Islet precursor cell (in vitro differentiated cells): ENCODE measurements around the gene GTF2F2.
"Not testable (repeated sequence)": the region's sequence is repeated elsewhere in the genome, so short reads cannot be mapped to it uniquely, and the experiment has no call there.

Experiments used
- DNase-seq: peaks from one replicate; pipeline ENCODE4 v3.0.0-alpha.2; 2018

GTF2F2 gene

DNA sequence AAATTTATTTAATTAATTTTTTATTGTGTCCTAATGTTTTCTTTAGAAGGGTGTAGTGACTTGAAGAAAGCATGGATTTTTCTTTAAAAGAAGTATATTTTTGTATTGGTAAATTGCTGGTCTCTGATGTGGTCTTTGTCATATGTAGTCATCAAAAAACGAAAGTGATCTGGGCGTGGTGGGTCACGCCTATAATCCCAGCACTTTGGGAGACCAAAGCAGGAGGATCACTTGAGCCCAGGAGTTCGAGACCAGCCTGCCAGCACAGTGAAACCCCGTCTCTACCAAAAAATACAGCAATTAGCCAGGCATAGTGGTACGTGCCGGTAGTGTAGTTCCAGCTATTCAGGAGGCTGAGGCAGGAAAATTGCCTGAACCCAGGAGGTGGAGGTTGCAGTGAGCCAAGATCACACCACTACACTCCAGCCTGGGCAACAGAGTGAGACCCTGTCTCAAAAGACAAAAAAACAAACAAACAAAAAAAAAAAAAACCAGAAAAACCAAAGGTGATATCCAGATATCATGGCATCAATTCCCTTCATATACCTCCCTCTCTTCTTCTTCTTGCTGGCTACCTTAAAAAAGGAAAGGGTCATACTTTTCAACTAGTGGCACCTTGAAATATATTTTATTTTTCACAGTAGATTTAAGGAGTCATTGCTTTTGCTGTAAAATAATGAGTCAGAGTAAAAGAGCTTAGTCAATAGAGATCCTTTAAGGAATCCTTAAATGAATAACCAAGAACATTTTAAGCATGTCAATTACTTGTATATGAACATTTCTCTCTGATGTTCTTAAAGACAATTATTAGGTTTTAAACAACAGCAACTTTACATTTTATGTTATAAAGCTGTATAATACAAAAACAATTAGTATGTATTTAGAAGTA is 60.6 kb downstream of the GTF2F2 start:
- no peak for DNase-seq

DNA sequence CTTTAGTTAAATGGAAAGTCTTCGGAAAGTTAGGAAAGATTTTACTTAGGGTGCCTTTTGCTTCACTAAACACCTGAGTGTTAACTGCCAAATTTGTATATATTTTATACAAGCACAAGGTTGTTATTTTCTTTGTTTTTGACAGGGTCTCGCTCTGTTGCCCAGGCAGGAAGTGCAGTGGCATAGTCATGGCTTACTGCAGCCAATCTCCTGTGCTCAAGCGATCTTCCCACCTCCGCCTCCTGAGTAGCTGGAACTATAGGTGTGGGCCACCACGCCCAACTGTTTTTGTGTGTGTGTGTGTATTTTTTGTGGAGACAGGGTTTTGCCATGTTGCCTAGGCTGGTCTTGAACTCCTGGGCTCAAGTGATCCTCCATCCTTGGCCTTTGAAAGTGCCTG is 64.4 kb downstream of the GTF2F2 start:
- DNase-seq: no peak

DNA sequence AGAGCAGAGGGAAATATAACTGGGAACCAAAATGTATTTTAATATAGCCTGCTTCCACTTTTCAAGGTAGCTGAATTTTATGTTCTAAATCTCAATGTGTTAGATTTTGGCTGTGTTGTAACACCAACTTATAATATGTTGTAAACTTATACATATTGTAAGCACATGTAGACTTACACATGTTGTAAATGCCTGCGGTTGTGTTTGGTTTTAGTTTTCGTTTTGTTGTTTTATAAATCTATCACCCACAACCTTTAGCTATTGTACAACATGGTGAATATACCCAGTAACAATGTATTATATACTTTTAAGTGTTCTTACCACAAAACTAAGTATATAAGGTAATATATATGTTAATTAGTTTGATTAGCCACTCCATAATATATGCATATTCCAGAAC is 65.0 kb downstream of the GTF2F2 start:
- no peak for DNase-seq

DNA sequence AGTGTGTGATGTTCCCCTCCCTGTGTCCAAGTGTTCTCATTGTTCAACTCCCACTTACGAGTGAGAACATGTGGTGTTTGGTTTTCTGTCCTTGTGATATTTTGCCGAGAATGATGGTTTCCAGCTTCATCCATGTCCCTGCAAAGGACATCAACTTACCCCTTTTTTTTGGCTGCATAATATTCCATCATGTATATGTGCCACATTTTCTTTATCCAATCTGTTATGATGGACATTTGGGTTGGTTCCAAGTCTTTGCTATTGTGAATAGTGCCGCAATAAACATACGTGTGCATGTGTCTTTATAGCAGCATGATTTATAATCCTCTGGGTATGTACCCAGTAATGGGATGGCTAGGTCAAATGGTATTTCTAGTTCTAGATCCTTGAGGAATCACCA is 68.8 kb downstream of the GTF2F2 start:
- not testable (repeated sequence) for DNase-seq

DNA sequence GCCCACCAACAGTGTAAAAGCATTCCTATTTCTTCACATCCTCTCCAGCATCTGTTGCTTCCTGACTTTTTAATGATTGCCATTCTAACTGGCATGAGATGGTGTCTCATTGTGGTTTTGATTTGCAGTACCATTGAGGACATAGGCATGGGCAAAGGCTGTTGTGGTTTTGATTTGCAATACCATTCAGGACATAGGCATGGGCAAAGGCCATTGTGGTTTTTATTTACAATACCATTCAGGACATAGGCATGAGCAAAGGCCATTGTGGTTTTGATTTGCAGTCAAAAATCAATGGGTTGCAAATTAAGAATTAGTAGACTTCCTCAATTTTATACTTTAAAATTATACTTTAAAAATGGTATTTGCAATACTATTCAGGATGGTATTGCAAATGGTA is 69.2 kb downstream of the GTF2F2 start:
- not testable (repeated sequence) for DNase-seq

DNA sequence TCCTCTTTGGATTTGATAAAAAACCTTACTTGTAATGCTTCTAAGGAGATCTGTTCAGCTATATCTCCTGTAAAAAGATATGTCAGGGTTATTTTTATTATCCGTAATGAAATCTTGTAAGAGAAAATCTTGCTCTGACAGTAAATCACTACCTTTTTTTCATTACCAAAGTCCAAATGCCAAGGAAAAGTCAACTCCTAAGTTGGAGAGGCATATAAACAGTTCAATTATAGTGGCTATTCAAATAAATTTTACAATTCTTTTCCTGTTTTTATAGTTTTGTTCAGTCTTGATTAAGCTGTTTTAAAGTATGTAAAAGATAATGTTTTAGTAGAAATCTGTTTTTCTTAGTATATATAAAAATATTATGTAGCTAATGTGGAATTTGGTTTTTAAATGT is 71.6 kb downstream of the GTF2F2 start:
- DNase-seq: no peak

DNA sequence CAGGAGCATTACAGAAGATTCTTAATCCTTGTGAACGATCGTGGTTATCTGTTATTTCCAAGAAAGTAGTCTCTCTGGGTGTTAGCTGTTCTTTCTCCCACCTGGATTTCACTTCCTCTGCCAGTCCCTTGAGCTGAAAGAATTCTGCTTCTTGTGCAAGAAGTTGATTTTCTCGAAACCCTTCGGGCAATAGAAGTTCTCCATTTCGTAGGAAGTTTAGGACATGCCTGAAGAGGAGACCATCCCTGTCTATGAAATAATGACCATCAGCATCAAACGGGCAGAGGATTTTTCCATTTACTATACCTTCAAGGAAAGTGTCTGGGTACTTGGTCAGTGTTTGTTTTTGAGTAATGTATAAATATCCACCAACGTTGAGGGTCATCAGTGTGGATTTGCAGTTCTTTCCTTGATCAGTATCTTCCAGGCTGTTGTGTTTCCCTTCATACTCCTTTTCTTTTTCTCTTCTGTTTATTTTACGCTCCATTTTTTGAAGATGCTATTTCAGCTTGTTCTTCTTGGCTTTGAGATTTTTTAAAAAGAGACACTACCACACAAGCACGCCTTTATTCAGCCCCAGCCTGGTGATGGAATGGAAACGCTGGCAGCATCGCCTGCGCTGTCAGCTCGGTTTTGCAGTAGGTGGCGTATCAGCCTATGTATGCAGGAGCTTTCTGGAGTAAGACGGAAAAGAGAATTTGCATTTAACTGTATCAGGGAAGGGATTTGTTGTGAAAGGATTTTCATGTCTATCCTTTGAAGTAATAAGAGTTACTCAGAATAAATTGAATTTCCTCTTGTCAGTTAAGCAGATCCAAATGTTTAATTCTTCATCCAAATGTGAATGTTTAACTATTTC is 74.0 kb downstream of the GTF2F2 start:
- no peak for DNase-seq

DNA sequence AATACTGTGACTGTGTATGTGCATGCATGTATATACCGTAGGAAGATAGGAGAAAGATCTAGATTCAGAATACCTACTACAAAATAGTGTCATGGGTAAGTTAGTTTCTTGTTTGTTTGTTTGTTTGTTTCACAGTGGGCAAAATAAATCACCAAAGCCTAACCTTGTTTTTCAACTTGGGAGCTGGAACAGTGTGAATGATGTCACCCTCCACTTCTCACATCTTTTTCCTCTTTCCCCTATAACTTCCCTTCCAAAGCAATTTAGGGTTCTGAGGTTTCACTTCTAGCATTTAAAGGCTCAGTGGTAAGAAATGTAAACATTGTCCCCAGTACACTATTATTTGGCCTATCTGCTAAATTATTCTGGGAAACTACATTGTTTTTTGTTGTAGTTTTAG is 75.1 kb downstream of the GTF2F2 start:
- DNase-seq: no peak

DNA sequence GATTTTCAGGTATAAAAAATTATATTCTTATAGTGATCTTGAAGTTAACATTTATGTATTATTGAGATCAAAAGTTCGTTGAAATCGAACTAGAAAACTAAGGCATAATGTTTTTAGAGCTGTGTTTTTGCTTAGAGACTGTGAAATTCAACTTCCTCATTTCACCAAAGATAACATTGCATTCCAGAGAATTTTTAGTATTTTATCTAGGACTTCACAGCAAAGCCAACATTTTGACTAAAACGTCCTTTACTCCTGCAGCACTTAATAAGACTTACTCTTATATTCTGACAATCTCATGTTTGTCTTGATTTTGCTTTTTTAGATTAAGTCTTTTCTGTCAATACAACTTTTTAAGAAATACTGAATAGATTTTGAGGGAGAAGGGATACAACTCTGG is 75.8 kb downstream of the GTF2F2 start:
- no peak for DNase-seq

DNA sequence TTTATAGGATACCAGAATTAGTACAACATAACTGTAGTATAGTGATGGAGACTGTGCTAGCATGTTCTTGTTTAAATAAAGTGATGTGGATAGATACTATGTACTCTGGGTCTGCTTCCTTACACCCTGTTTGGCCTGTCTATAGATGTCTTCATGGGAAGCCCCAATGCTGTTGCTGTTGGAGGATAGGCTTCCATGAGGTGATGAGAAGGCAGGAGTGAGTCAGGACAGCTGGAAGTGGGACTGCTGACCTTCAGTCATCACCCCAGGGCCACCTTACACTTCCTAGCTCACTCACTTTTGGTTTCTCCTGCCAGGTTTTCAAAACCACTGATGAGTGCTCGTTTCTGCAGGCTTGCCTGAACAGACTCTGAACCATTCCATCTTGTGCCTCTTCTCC is 76.3 kb downstream of the GTF2F2 start:
- no peak for DNase-seq

DNA sequence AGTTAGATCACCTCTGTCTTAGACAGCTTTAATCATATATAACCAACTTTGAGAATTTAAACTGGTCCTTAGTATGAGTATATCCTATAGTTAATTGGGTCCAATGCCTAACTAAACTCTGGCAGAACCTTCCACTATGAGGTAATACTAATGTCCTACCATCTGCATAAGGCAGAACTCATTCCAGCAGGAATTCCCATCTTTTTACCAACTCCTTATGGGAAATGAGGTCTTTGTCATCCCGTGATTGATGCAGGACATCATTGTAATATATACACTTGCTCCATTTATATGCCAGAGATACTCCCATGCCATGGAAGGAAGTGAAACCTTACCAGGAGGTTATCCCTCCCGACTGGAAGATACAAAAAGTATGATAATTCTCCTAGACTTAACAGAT is 77.7 kb downstream of the GTF2F2 start:
- DNase-seq: no peak

DNA sequence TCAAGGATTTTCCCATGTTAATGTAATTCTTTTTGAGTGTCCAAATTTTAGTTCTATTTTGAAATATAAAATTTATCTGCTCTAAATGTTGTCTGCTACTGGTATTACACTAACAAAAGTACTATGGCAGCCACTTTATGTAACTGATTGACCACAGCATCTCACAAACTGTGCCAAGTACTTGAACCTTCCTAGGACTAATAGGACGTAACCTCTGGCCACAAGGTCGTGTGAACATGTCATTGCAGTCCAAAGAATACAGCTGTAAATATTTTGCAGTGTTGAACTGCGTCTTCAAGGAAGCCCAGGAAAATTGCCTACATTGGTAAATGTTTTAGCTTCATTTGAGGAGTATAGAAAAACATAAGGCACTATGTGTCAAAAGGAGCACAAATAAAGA is 78.6 kb downstream of the GTF2F2 start:
- DNase-seq: no peak

DNA sequence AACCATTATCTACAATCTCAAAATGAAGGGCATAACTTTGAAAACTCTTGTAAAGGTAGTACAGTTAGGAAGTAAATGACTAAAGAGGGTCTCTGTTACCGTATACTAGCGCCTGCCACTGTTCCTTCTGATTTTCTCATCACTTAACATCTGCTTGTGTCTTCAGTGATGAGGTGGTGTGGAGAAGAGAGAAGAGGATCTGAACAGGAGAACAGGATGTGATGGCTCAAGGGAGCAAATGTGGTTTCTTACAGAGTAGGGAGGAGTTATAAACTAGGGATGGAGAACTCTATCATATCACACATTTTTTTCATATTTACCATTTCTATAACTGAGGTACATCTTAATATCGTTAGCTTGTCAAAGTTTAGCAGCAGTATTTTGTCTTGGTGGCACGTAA is 79.4 kb downstream of the GTF2F2 start:
- no peak for DNase-seq

DNA sequence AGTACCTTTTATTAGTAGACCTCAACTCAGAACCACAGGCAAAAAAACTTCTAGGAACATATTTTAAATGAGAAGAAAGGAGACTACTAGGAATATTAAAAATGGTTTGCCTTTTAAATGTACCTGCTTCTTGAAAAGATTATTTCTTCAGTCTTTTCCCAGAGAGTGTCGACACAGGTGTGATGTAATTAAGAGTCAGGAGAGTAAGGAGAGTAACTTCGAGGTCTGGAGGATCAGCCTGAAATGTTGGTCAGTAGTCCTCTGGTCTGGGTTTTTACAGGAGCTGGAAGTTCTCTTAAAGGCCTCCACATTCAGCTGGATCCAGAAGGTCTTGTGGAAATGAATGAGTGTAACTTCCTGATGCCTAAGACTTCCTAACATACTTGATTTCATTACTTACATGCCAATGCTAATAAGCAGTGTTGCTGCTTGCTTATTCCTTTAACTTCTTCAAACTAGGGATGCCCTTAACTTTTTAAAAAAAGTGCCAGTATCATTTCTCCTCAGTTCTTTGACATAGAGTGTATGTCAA is 80.5 kb downstream of the GTF2F2 start, which contains the start of gene KCTD4:
TSS of gene KCTD4 (minus strand) at position 345 of the 532 bp plus-strand sequence. CDS start 6,478 bp downstream, outside the sequence.
- DNase-seq: no peak

DNA sequence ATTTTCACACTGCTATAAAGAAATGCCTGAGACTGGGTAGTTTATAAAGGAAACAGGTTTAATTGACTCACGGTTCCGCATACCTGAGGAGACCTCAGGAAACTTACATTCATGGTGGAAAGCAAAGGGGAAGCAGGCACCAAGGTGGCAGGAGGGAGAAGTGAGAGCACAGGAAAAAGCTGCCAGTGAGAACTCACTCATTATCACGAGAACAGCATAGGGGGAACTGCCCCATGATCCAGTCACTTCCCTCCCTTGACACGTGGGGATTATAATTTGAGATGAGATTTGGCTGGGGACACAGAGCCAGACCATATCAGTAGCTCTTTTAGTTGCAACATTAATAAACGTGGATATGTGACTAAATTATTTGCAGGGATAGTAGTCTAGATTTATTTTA is 84.8 kb downstream of the GTF2F2 start:
- no peak for DNase-seq

DNA sequence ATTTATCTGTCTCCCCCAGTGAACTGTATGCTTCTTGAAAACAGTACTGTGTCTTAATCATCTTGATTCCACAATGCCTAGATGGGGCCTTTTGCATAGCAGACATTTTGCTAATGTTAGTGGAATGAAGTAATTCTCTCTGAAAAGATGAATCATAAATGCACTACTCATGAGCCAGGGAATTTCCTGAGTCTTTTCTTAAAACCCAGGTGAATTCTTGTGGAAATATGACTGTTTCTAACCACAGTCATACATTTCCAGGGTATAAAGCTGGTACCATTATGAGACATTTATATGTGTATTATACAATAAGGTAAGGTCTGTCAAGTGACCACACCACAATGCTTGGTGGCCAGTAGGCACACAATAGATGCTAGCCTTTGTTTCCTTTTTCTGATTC is 86.0 kb downstream of the GTF2F2 start:
- no peak for DNase-seq

DNA sequence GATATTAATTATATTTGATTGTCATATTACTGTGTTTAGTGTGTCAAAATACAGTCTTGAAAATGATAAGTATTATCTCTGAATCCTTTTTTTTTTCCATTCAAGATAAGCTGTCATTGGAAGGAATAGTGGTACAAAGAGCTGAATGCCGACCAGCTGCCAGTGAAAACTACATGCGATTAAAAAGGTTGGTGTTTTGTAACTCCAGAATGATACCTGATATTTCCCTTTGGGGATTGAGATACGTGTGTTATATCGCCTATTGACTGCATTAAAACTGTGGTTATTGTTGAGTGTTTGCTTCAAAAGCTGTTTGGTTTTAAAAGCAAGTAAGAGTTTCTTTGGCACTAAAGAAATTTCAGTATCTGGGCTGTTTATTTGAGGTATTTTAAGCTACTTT is 87.0 kb downstream of the GTF2F2 start:
- no peak for DNase-seq

DNA sequence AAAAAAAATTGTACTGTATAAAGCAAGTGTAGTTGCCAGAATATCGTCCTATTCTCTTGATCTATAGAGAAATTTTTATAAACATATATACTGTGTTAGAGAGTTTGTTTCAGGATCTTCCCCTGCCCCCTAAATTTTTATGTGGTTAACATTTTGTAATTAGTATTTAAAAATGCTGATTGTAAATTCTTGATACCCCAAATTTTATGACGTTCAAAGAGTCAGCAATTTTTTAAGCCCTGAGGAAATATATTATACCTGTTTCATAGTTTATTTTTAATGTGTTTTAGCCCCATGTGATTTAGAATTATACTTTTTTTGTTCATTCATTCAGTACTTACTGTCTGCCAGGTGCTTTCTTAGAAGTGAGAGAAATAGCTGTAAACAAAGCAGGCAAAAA is 87.8 kb downstream of the GTF2F2 start:
- DNase-seq: no peak

DNA sequence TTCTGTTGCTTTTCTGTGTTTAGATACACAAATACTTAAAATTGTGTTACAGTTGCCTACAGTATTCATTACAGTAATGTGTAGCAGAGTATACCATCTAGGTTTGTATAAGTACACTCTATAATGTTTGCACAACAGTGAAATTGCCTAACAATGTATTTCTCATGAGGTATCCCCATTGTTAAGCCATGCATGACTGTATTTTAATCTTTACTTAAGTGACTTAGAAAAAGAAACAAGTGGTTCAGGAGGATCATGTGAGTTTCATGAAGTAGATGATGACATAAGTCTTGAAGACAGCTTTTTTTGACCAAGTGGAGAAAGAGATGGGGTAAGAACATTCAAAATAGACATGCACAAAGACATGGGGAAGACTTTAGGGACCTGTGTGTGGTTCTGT is 88.9 kb downstream of the GTF2F2 start:
- no peak for DNase-seq

DNA sequence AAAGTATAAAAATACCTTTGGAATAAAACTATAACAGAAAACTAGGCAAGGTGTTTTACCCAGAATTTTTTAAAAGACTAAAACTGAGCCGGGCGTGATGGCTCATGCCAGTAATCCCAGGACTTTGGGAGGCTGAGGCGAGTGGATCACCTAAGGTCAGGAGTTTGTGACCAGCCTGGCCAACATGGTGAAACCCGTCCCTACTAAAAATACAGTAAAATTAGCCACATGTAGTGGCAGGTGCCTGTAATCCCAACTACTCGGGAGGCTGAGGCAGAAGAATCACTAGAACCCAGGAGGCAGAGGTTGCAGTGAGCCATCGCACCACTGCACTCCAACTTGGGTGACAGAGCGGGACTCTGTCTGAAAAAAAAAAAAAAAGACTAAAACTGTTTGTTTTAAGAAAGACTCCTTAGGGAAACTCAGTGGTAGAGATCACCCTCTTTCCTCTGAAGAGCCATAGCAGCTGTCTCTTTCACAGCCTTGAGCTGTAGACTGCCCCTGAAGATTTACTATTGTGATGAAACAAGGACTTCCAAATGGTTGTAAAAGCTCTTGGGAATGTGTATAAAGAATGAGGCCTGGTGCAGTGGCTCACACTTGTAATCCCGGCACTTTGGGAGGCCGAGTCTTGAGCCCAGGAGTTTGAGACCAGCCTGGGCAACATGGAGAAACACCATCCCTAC is 95.2 kb downstream of the GTF2F2 start:
- DNase-seq: no peak

DNA sequence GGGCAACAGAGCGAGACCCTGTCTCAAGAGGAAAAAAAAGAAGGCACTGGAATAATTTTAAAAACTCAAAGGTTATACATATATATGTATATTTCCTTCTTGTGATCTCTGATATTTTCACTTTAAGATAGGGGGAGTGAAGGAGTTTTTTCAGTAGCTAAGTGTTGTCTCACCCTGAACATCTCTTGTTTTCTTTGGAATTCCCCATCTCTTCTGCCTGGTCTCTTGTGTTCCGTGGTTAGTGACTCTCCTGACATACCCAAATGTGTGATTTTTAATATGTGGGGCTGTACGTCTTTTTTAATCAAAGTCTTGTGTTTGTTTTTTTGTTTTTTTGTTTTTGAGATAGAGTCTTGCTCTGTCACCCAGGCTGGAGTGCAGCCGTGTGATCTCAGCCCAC is 95.9 kb downstream of the GTF2F2 start:
- no peak for DNase-seq

DNA sequence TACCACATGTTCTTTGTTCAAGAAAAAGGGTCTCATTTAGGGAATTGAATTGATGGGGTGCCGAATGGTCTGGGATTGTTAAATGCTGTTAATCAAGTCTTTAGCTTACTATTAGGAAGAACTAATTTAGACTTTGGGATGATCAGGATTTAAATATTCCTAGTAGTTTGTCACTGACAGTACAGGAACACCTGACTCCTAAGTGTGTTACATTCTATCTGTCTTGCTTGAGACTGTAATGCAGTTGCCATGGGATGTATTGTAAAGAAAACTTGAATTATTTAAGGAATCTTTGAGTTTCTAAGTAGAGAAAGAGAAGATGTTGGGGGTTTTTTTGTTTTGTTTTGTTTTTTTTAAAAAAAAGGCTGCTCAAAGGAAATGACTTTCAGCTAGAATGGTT is 98.4 kb downstream of the GTF2F2 start:
- DNase-seq: no peak
